GM23338 (cell line): ENCODE measurements around the gene PAK1. TPM values are rescaled to one million over a fixed set of nuclear protein-coding genes. Genes with fewer than 3 reads are reported as not detected.

Experiments
- ATAC-seq: fragments of 200-7000 bp; cut with Tn5 transposase; 3 replicates; pipeline ENCODE4 v1.9.1; 2020
- DNase-seq: peaks from one replicate; pipeline ENCODE4 v3.0.0-alpha.2; 2015; ENCODE audit warnings: low spot score
- H2AFZ ChIP-seq: fragments of 200-600 bp; sonication (generic); 2 replicates; pipeline ENCODE4 v1.8.0; 2016; ENCODE audit warnings: antibody characterized with exemption, mild to moderate bottlenecking, moderate library complexity
- H3F3A ChIP-seq: fragments of 200-600 bp; sonication (generic); replicated peaks from 2 replicates; pipeline ENCODE4 v1.8.0; 2017; ENCODE audit warnings: antibody characterized with exemption, mixed run types, low read depth
- H3K27ac ChIP-seq: fragments of 200-600 bp; sonication (generic); 2 replicates; pipeline ENCODE4 v1.6.1; 2016; ENCODE audit warnings: low read depth
- H3K27me3 ChIP-seq: fragments of 200-600 bp; sonication (generic); 2 replicates; pipeline ENCODE4 v1.8.0; 2016; ENCODE audit warnings: mild to moderate bottlenecking, mixed run types, moderate library complexity; ENCODE audit not compliant: insufficient read depth
- H3K36me3 ChIP-seq: fragments of 200-600 bp; sonication (generic); 2 replicates; pipeline ENCODE4 v1.8.0; 2016; ENCODE audit warnings: mild to moderate bottlenecking; ENCODE audit not compliant: insufficient read depth
- H3K4me1 ChIP-seq: fragments of 200-600 bp; sonication (generic); 2 replicates; pipeline ENCODE4 v1.8.0; 2016; ENCODE audit warnings: mild to moderate bottlenecking, moderate library complexity; ENCODE audit not compliant: insufficient read depth
- H3K4me2 ChIP-seq: fragments of 200-600 bp; sonication (generic); 2 replicates; pipeline ENCODE4 v1.7.1; 2017; ENCODE audit warnings: mixed run types
- H3K4me3 ChIP-seq: fragments of 200-600 bp; sonication (generic); 2 replicates; pipeline ENCODE4 v1.6.1; 2016; ENCODE audit warnings: mixed run types
- H3K79me2 ChIP-seq: fragments of 200-600 bp; sonication (generic); replicated peaks from 2 replicates; pipeline ENCODE4 v1.8.0; 2017; ENCODE audit warnings: mild to moderate bottlenecking; ENCODE audit not compliant: insufficient read depth
- H3K9me2 ChIP-seq: fragments of 200-600 bp; sonication (generic); 2 replicates; pipeline ENCODE4 v1.8.0; 2017; ENCODE audit not compliant: insufficient read depth
- H4K20me1 ChIP-seq: fragments of 200-600 bp; sonication (generic); replicated peaks from 2 replicates; pipeline ENCODE4 v1.8.0; 2017; ENCODE audit warnings: mild to moderate bottlenecking; ENCODE audit not compliant: insufficient read depth
- H3K27ac Mint-ChIP-seq: 2 replicates; pipeline ENCODE4 v1.8.0; 2020; ENCODE audit warnings: inconsistent platforms, mild to moderate bottlenecking, moderate library complexity, mixed read lengths
- H3K27me3 Mint-ChIP-seq: 3 replicates; pipeline ENCODE4 v1.8.0; 2022; ENCODE audit warnings: low read depth, mild to moderate bottlenecking, moderate library complexity, mixed read lengths, inconsistent platforms; ENCODE audit not compliant: insufficient read depth, poor library complexity
- H3K36me3 Mint-ChIP-seq: 3 replicates; pipeline ENCODE4 v1.8.0; 2021; ENCODE audit warnings: low read depth, mild to moderate bottlenecking, inconsistent platforms, moderate library complexity, mixed read lengths
- H3K4me1 Mint-ChIP-seq: 3 replicates; pipeline ENCODE4 v1.8.0; 2020; ENCODE audit warnings: mild to moderate bottlenecking, inconsistent platforms, mixed read lengths
- H3K4me3 Mint-ChIP-seq: 3 replicates; pipeline ENCODE4 v1.8.0; 2021; ENCODE audit warnings: moderate library complexity, mild to moderate bottlenecking, inconsistent platforms, mixed read lengths
- H3K9me3 Mint-ChIP-seq: 3 replicates; pipeline ENCODE4 v1.8.0; 2020; ENCODE audit warnings: moderate library complexity, mild to moderate bottlenecking, inconsistent platforms, mixed read lengths
- CREB1 ChIP-seq: fragments of 250-450 bp; sonication (Bioruptor Pico); IDR thresholded peaks from 2 replicates; pipeline ENCODE4 v1.5.0; 2020; ENCODE audit warnings: low read depth, mild to moderate bottlenecking, moderate library complexity
- CTCF ChIP-seq, 2 experiments: fragments of 200-600 bp in 1 of 2; sonication (generic) in 1 of 2; conservative IDR thresholded peaks; 2 replicates each; pipeline versions ENCODE4 v1.5.1 to v1.6.1; 2016 to 2017; ENCODE audit warnings: antibody characterized with exemption in 2 of 2, low read depth in 2 of 2, mild to moderate bottlenecking in 2 of 2, moderate library complexity in 1 of 2
- ETS1 ChIP-seq: IDR thresholded peaks from 2 replicates; pipeline ENCODE4 v1.6.1; 2016; ENCODE audit warnings: antibody characterized with exemption
- EZH2 ChIP-seq: fragments of 200-600 bp; sonication (generic); IDR thresholded peaks from one replicate; pipeline ENCODE4 v1.8.0; 2017; ENCODE audit warnings: antibody characterized with exemption, mild to moderate bottlenecking, low read depth; ENCODE audit not compliant: unreplicated experiment
- EZH2phosphoT487 ChIP-seq: fragments of 200-600 bp; sonication (generic); IDR thresholded peaks from one replicate; pipeline ENCODE4 v1.8.1; 2018; ENCODE audit warnings: antibody characterized with exemption; ENCODE audit not compliant: unreplicated experiment
- JUNB ChIP-seq: IDR thresholded peaks from one replicate; pipeline ENCODE4 v1.6.1; 2016; ENCODE audit warnings: antibody characterized with exemption; ENCODE audit not compliant: unreplicated experiment
- NANOG ChIP-seq: IDR thresholded peaks from 2 replicates; pipeline ENCODE4 v1.6.1; 2016; ENCODE audit warnings: antibody characterized with exemption, borderline replicate concordance
- POLR2AphosphoS5 ChIP-seq: IDR thresholded peaks from 2 replicates; pipeline ENCODE4 v1.6.1; 2016; ENCODE audit warnings: antibody characterized with exemption, low read depth
- REST ChIP-seq: IDR thresholded peaks from one replicate; pipeline ENCODE4 v1.6.1; 2018; ENCODE audit warnings: antibody characterized with exemption; ENCODE audit not compliant: unreplicated experiment
- STAT1 ChIP-seq: IDR thresholded peaks from one replicate; pipeline ENCODE4 v1.6.1; 2016; ENCODE audit warnings: antibody characterized with exemption; ENCODE audit not compliant: unreplicated experiment
- ZNF114 ChIP-seq: fragments of 250-450 bp; sonication (Bioruptor Pico); IDR thresholded peaks from 2 replicates; pipeline ENCODE4 v1.5.0; 2020; ENCODE audit warnings: mild to moderate bottlenecking, moderate library complexity
- ZNF331 ChIP-seq: fragments of 250-450 bp; sonication (Bioruptor Pico); IDR thresholded peaks from 2 replicates; pipeline ENCODE4 v1.5.0; 2020; ENCODE audit warnings: low read depth, mild to moderate bottlenecking, moderate library complexity
- polyA plus RNA-seq: library from polyadenylated mRNA; unstranded; fragments of >200 nt; fragmentation: Nextera tagmentation; extraction: Ambion mirVana; gene quantifications from 2 replicates; pipeline ENCODE4 v1.2.1, GENCODE V29; 2016
- total RNA-seq: library from RNA; depleted of rRNA; stranded (reverse); fragments of >200 nt; shearing (Covaris generic); gene quantifications from 2 replicates; pipeline ENCODE4 v1.2.3, GENCODE V29; 2014
- TF ChIP-seq, protein P1 (sequence below): fragments of 250-450 bp; sonication (Bioruptor Pico); IDR thresholded peaks from 2 replicates; pipeline ENCODE4 v1.5.0; 2020; ENCODE audit warnings: mild to moderate bottlenecking, moderate library complexity

The PAK1 gene
- total and polyA plus RNA-seq, 2 experiments from 2014 or later, result 102 to 175 TPM

DNA sequence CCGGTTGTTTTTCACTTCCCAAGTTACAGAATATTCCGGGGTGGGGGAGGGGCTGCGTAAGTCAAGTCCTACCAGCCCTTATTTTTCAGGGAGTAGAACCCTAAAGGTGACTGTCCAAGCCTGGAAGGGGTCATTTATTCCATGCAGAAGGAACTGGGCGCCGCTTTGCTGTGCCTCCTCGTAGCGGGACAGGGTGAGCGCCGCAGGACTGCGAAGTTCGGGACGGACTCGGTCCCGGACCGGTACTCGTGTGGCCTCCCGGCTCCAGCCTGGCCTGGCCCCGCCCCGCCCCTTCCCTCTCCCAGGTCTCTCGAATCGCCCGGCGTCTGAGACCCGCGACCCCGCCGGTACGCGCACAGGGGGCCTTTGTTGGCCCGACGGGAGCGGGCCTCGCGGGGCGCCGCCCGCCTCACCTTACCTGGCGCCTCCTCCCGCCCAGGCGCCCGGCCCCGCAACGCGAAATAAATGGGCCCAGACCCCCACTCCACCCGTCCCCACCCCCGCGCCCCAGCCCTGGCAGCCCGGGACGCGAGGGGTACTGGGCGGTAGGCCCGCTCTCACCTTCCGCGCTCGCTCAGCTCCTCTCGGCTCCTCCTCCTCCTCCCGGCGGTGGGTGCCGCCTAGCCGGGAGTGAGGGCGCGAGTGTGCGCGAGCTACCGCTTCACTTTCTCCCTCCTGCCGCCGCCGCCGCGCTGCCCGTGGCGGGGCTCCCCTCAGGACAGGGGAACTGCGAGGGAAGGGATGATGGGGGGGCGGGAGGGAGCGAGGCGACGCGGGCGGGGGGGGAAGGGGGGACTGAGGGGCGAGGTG lies 698 bp downstream of the PAK1 start:
- H3K4me1 ChIP-seq, result peaks cover 50% of the 10 kb centered on the region
- peak overlapping the region; percentile 62 for H3K4me3 ChIP-seq
- peaks cover 33% of the 10 kb centered on the region for H3K79me2 ChIP-seq
- no peaks in the 10 kb centered on the region for H4K20me1 ChIP-seq
- no peaks in the 10 kb centered on the region for H3K9me2 ChIP-seq
- H3K27me3 ChIP-seq, result no peaks in the 10 kb centered on the region
- H3F3A ChIP-seq, result peaks cover 15% of the 10 kb centered on the region
- H2AFZ ChIP-seq, result no peak overlapping the region
- Mint-ChIP-seq H3K4me3 (peak overlapping the region; percentile 89), H3K9me3 (0 out of 3 replicates have a peak, but pooled peaks cover 4% of the 10 kb centered on the region), H3K36me3 (peaks cover 3% of the 10 kb centered on the region; the same call in 1 of the 3 replicates), H3K4me1 (peaks cover 54% of the 10 kb centered on the region), H3K27ac (peak overlapping the region; percentile 98), H3K27me3 (peaks cover 6% of the 10 kb centered on the region)
- no peaks in the 10 kb centered on the region for H3K36me3 ChIP-seq
- H3K4me2 ChIP-seq, result peak overlapping the region; percentile 74
- peak overlapping the region; percentile 96 for H3K27ac ChIP-seq
- ATAC-seq, result peak; percentile 66
- TF ChIP-seq STAT1 (no peak), JUNB (no peak), EZH2phosphoT487 (no peak), CTCF (conservative IDR thresholded peaks at IDR 0.05; ENCODE audit: low read depth in 2 of 2) (no peak), ZNF114 (no peak), EZH2 (no peak), REST (no peak), POLR2AphosphoS5 (no peak), ETS1 (no peak), CREB1 (CRISPR knock-in tag) (no peak), ZNF331 (CRISPR knock-in tag) (no peak), NANOG (no peak)
- TF ChIP-seq, protein P1, sequence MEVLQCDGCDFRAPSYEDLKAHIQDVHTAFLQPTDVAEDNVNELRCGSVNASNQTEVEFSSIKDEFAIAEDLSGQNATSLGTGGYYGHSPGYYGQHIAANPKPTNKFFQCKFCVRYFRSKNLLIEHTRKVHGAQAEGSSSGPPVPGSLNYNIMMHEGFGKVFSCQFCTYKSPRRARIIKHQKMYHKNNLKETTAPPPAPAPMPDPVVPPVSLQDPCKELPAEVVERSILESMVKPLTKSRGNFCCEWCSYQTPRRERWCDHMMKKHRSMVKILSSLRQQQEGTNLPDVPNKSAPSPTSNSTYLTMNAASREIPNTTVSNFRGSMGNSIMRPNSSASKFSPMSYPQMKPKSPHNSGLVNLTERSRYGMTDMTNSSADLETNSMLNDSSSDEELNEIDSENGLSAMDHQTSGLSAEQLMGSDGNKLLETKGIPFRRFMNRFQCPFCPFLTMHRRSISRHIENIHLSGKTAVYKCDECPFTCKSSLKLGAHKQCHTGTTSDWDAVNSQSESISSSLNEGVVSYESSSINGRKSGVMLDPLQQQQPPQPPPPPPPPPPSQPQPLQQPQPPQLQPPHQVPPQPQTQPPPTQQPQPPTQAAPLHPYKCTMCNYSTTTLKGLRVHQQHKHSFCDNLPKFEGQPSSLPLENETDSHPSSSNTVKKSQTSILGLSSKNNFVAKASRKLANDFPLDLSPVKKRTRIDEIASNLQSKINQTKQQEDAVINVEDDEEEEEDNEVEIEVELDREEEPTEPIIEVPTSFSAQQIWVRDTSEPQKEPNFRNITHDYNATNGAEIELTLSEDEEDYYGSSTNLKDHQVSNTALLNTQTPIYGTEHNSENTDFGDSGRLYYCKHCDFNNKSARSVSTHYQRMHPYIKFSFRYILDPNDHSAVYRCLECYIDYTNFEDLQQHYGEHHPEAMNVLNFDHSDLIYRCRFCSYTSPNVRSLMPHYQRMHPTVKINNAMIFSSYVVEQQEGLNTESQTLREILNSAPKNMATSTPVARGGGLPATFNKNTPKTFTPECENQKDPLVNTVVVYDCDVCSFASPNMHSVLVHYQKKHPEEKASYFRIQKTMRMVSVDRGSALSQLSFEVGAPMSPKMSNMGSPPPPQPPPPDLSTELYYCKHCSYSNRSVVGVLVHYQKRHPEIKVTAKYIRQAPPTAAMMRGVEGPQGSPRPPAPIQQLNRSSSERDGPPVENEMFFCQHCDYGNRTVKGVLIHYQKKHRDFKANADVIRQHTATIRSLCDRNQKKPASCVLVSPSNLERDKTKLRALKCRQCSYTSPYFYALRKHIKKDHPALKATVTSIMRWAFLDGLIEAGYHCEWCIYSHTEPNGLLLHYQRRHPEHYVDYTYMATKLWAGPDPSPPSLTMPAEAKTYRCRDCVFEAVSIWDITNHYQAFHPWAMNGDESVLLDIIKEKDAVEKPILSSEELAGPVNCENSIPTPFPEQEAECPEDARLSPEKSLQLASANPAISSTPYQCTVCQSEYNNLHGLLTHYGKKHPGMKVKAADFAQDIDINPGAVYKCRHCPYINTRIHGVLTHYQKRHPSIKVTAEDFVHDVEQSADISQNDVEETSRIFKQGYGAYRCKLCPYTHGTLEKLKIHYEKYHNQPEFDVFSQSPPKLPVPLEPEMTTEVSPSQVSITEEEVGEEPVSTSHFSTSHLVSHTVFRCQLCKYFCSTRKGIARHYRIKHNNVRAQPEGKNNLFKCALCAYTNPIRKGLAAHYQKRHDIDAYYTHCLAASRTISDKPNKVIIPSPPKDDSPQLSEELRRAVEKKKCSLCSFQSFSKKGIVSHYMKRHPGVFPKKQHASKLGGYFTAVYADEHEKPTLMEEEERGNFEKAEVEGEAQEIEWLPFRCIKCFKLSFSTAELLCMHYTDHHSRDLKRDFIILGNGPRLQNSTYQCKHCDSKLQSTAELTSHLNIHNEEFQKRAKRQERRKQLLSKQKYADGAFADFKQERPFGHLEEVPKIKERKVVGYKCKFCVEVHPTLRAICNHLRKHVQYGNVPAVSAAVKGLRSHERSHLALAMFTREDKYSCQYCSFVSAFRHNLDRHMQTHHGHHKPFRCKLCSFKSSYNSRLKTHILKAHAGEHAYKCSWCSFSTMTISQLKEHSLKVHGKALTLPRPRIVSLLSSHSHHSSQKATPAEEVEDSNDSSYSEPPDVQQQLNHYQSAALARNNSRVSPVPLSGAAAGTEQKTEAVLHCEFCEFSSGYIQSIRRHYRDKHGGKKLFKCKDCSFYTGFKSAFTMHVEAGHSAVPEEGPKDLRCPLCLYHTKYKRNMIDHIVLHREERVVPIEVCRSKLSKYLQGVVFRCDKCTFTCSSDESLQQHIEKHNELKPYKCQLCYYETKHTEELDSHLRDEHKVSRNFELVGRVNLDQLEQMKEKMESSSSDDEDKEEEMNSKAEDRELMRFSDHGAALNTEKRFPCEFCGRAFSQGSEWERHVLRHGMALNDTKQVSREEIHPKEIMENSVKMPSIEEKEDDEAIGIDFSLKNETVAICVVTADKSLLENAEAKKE (CRISPR knock-in tag), result no peak
- peak; percentile 78 for DNase-seq
